Ovary (tissue), 3 donors: ENCODE measurements around the gene CD48.

ENCODE experiments used
- EP300 ChIP-seq: sonication (generic); formaldehyde crosslinking; IDR thresholded peaks from one replicate; pipeline ENCODE4 v1.6.1; 2017; ENCODE audit warnings: antibody characterized with exemption
- POLR2A ChIP-seq: fragments of 450-650 bp; IDR thresholded peaks from one replicate; pipeline ENCODE4 v1.6.1; 2017; ENCODE audit warnings: antibody characterized with exemption, mild to moderate bottlenecking, moderate library complexity
- TF ChIP-seq, protein P1 (sequence below), 3 donors: fragments of 450-650 bp in 2 of 3; fragments of 200-600 bp in 1 of 3; IDR thresholded peaks; one replicate each; pipeline versions ENCODE4 v1.5.1 to v1.8.0; 2016 to 2022; ENCODE audit warnings: antibody characterized with exemption in 3 of 3, mild to moderate bottlenecking in 1 of 3
- donor health status: DM: no; HTN: no; CAD: no.

DNA sequence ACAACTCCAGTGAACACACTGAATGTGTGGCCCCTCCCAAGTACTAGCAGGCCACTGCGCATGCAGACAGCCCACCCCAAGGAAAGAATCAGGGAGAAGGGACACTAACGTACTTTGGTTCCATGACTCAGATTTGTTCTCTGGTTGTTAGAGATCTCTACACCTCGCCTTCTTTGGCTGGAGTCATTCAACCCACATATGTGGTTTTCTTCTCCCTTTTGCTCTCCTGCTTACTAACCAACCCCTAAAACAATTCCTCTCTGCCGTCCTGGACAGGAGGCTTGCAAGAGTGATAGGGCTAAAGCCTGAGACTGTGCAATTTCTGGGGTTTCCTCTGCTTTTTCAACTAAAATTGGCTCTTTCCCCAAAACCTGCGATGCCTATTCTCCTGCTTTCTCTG lies 5.7 kb upstream of the CD48 start:
- TF ChIP-seq, protein P1, sequence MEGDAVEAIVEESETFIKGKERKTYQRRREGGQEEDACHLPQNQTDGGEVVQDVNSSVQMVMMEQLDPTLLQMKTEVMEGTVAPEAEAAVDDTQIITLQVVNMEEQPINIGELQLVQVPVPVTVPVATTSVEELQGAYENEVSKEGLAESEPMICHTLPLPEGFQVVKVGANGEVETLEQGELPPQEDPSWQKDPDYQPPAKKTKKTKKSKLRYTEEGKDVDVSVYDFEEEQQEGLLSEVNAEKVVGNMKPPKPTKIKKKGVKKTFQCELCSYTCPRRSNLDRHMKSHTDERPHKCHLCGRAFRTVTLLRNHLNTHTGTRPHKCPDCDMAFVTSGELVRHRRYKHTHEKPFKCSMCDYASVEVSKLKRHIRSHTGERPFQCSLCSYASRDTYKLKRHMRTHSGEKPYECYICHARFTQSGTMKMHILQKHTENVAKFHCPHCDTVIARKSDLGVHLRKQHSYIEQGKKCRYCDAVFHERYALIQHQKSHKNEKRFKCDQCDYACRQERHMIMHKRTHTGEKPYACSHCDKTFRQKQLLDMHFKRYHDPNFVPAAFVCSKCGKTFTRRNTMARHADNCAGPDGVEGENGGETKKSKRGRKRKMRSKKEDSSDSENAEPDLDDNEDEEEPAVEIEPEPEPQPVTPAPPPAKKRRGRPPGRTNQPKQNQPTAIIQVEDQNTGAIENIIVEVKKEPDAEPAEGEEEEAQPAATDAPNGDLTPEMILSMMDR (IDR thresholded peaks at IDR 0.05) = no peak
- TF ChIP-seq POLR2A (no peak), EP300 (no peak)
